ENCODE results near the gene CLEC20A. TPM values are rescaled to one million over a fixed set of nuclear protein-coding genes. Genes with fewer than 3 reads are reported as not detected.

The CLEC20A gene
- total and polyA plus RNA-seq, 9 of the 15 experiments (the other 6 are each of a cell fraction or from before 2014, with no cell fraction given): not detected

DNA sequence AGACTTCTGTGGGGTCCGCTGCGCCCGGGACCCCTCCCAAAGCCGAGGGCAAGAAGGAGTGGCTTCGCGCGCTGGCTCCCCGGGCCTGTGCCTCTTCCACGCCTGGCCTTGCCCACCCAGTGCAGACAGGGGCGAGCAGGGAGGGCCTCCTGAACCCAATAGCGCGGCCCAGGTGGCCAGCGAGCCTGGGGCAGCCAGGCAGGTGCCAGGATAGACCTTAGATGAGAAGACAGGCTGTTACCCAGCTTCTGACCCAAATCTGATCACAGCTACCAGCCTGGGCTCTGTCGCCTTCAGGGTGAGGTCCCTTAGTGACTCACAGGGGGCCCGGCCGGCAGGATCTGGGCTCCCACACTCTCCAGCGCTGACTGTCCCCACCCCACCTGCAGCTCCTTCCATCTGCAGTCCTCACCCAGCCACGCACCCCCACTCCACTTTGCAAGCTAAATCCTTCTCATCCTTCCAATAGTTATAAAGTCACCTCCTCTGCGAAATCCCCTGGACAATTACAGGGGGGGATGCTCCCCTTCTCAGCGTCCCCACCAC, 9.6 kb downstream of the CLEC20A start:
- 16% methylated on average over 19 of the region's 20 CpGs for WGBS (ENCODE audit: insufficient coverage, low coverage, missing lambda C conversion rate)
- H3K36me3 ChIP-seq (ENCODE audit: control insufficient read depth, insufficient read depth, low read length): no peaks in the 10 kb centered on the region
- no peak overlapping the region for H3K27ac ChIP-seq (ENCODE audit: extremely low read depth, low read depth, low read length)
- DNase-seq (ENCODE audit: extremely low read depth in 1 of 4, low spot score in 3 of 4) (no peak), ATAC-seq (no peak), FAIRE-seq (no peak)
- H3K4me2 ChIP-seq (ENCODE audit: insufficient read depth, low read length): no peak overlapping the region
- no peaks in the 10 kb centered on the region for H3K9me3 ChIP-seq (replicated peaks; ENCODE audit: control insufficient read depth, insufficient read depth, low read depth, low read length)
- intact Hi-C loops (cut with micrococcal nuclease): no loop called here
- H3K79me2 ChIP-seq (ENCODE audit: control insufficient read depth, insufficient read depth, low read length): no peaks in the 10 kb centered on the region
- H3K27me3 ChIP-seq (ENCODE audit: control insufficient read depth in 2 of 2, insufficient read depth in 2 of 2, low read length in 2 of 2): peaks cover 20 to 50% of the 10 kb centered on the region in 2 experiments; a peak in 4 of 5 replicates
- no peak overlapping the region for H3K4me3 ChIP-seq
- H4K20me1 ChIP-seq (replicated peaks; ENCODE audit: control insufficient read depth, insufficient read depth, low read length): no peaks in the 10 kb centered on the region
- no TSS peak for BruUV-seq (replicated peaks)
- ChIA-PET POLR2A (interaction anchor here (0.6 to 1.4 kb wide), 3 partner anchors 8 to 23 kb away, joined by 3 read pairs; no protein-coding TSS in a partner anchor), CTCF (ENCODE audit: low intra/inter-chr PET ratio) (no interaction called here)
- TF ChIP-seq, protein P1, sequence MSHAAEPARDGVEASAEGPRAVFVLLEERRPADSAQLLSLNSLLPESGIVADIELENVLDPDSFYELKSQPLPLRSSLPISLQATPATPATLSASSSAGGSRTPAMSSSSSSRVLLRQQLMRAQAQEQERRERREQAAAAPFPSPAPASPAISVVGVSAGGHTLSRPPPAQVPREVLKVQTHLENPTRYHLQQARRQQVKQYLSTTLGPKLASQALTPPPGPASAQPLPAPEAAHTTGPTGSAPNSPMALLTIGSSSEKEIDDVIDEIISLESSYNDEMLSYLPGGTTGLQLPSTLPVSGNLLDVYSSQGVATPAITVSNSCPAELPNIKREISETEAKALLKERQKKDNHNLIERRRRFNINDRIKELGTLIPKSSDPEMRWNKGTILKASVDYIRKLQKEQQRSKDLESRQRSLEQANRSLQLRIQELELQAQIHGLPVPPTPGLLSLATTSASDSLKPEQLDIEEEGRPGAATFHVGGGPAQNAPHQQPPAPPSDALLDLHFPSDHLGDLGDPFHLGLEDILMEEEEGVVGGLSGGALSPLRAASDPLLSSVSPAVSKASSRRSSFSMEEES (CRISPR knock-in tag; IDR thresholded peaks at IDR 0.05): no peak
- no peak for TF ChIP-seq SETDB1 (IDR thresholded peaks at IDR 0.05; ENCODE audit: low read length)
- no peak overlapping the region for H3K9ac ChIP-seq (ENCODE audit: insufficient read depth in 1 of 2, low read depth in 2 of 2, low read length in 2 of 2)
- H2AFZ ChIP-seq (ENCODE audit: low read depth, low read length): no peak overlapping the region
- in situ Hi-C loops (cut with MboI): no loop called here
- H3K4me1 ChIP-seq (replicated peaks in 1 of 2; ENCODE audit: control insufficient read depth in 2 of 2, insufficient read depth in 2 of 2, low read length in 2 of 2): no peaks in the 10 kb centered on the region; a peak in 1 of 5 replicates
- no peaks in the 10 kb centered on the region for H3K9me1 ChIP-seq (ENCODE audit: control insufficient read depth, insufficient read depth, low read length)

Measured in K562 (cell line).